Thyroid gland (tissue), 4 donors: Measurements from ENCODE around the gene CD19.

Experiments used
- POLR2A ChIP-seq, 2 donors: fragments of 450-650 bp; IDR thresholded peaks; one replicate each; pipeline ENCODE4 v1.6.1; 2017; ENCODE audit warnings: antibody characterized with exemption in 2 of 2, mild to moderate bottlenecking in 2 of 2, moderate library complexity in 1 of 2
- TF ChIP-seq, protein P1 (sequence below), 6 experiments: fragments of 200-600 bp in 3 of 6; fragments of 450-650 bp in 3 of 6; sonication (generic) in 3 of 6; IDR thresholded peaks; one replicate each; pipeline ENCODE4 v1.5.1; 2016 to 2019; ENCODE audit warnings: antibody characterized with exemption in 6 of 6, mild to moderate bottlenecking in 2 of 6, inconsistent platforms in 1 of 6, moderate library complexity in 1 of 6

DNA sequence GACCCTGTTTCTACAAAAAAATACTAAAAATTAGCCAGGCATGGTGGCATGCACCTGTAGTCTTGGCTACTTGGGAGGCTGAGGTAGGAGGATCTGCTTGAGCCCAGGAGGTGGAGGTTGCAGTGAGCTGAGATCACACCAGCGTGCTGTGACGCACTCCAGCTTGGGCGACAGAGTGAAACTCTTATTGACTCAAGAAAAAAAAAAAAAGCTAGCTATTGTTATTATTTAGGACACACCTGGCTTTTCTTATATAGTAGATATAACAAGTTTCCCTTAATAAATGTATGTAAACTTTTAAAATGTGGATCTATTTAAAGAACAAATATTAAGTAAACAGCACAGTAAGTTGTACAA, 8.6 kb upstream of the CD19 start:
- TF ChIP-seq, protein P1, sequence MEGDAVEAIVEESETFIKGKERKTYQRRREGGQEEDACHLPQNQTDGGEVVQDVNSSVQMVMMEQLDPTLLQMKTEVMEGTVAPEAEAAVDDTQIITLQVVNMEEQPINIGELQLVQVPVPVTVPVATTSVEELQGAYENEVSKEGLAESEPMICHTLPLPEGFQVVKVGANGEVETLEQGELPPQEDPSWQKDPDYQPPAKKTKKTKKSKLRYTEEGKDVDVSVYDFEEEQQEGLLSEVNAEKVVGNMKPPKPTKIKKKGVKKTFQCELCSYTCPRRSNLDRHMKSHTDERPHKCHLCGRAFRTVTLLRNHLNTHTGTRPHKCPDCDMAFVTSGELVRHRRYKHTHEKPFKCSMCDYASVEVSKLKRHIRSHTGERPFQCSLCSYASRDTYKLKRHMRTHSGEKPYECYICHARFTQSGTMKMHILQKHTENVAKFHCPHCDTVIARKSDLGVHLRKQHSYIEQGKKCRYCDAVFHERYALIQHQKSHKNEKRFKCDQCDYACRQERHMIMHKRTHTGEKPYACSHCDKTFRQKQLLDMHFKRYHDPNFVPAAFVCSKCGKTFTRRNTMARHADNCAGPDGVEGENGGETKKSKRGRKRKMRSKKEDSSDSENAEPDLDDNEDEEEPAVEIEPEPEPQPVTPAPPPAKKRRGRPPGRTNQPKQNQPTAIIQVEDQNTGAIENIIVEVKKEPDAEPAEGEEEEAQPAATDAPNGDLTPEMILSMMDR (IDR thresholded peaks at IDR 0.05), result no peak
- no peak for TF ChIP-seq POLR2A (IDR thresholded peaks at IDR 0.05)
